Sigmoid colon (tissue), 3 donors: ENCODE data around the gene SRSF9.

Experiments
- CTCF ChIP-seq, 4 experiments: fragments of 450-650 bp in 3 of 4; fragments of 200-600 bp in 1 of 4; IDR thresholded peaks; one replicate each; pipeline ENCODE4 v1.5.1; 2016 to 2019; ENCODE audit warnings: antibody characterized with exemption in 4 of 4, mild to moderate bottlenecking in 3 of 4, moderate library complexity in 2 of 4
- POLR2A ChIP-seq, 2 donors: fragments of 450-650 bp; IDR thresholded peaks; one replicate each; pipeline ENCODE4 v1.6.1; 2016; ENCODE audit warnings: antibody characterized with exemption in 2 of 2, mild to moderate bottlenecking in 2 of 2, moderate library complexity in 2 of 2

GRCh38 chr12:120490833-120491512 is 21.4 kb upstream of the SRSF9 start:
- TF ChIP-seq CTCF (IDR thresholded peaks at IDR 0.05) (no peak), POLR2A (IDR thresholded peaks at IDR 0.05) (no peak)
